Astrocyte (in vitro differentiated cells and primary cell): ENCODE results near the gene PNPO. TPM values are rescaled to one million over a fixed set of nuclear protein-coding genes. Genes with fewer than 3 reads are reported as not detected.

Source experiments
- DNase-seq: peaks from one replicate; pipeline ENCODE4 v3.0.0-alpha.2; 2010; ENCODE audit warnings: low read depth
- FAIRE-seq: peaks from 2 replicates; lab custom pipeline; 2011; peaks lifted over from hg19 to GRCh38; lab: Jason Lieb, UNC
- H2AFZ ChIP-seq: 2 replicates; pipeline ENCODE4 v1.6.0; 2012; ENCODE audit warnings: low read depth, low read length, inconsistent platforms
- H3K27ac ChIP-seq: 2 replicates; pipeline ENCODE4 v1.5.1; 2011; ENCODE audit warnings: low read depth, low read length, inconsistent platforms
- H3K27me3 ChIP-seq: 2 replicates; pipeline ENCODE4 v1.6.0; 2011; ENCODE audit warnings: low read length, inconsistent platforms; ENCODE audit not compliant: insufficient read depth
- H3K36me3 ChIP-seq: 2 replicates; pipeline ENCODE4 v1.5.1; 2011; ENCODE audit warnings: low read length, inconsistent platforms; ENCODE audit not compliant: insufficient read depth
- H3K4me1 ChIP-seq: 2 replicates; pipeline ENCODE4 v1.5.1; 2011; ENCODE audit warnings: low read length, inconsistent platforms; ENCODE audit not compliant: insufficient read depth
- H3K4me2 ChIP-seq: 2 replicates; pipeline ENCODE4 v1.6.0; 2012; ENCODE audit warnings: low read length, inconsistent platforms
- H3K4me3 ChIP-seq: 2 replicates; pipeline ENCODE4 v1.5.1; 2011; ENCODE audit warnings: low read depth, mild to moderate bottlenecking, low read length, inconsistent platforms; ENCODE audit not compliant: insufficient read depth
- H3K79me2 ChIP-seq: 2 replicates; pipeline ENCODE4 v1.6.0; 2012; ENCODE audit warnings: mild to moderate bottlenecking, low read length, inconsistent platforms; ENCODE audit not compliant: insufficient read depth
- H3K9ac ChIP-seq: 2 replicates; pipeline ENCODE4 v1.6.0; 2012; ENCODE audit warnings: mild to moderate bottlenecking, low read length, inconsistent platforms
- H3K9me3 ChIP-seq: 2 replicates; pipeline ENCODE4 v1.5.1; 2012; ENCODE audit warnings: low read depth, mild to moderate bottlenecking, low read length, inconsistent platforms; ENCODE audit not compliant: insufficient read depth
- H4K20me1 ChIP-seq: 2 replicates; pipeline ENCODE4 v1.6.0; 2012; ENCODE audit warnings: low read length, inconsistent platforms; ENCODE audit not compliant: insufficient read depth
- H3K27ac Mint-ChIP-seq: one replicate; pipeline ENCODE4 v1.8.0; 2021; ENCODE audit warnings: mild to moderate bottlenecking, mixed read lengths; ENCODE audit not compliant: unreplicated experiment
- H3K27me3 Mint-ChIP-seq: one replicate; pipeline ENCODE4 v1.8.0; 2021; ENCODE audit warnings: low read depth, mixed read lengths; ENCODE audit not compliant: unreplicated experiment
- H3K36me3 Mint-ChIP-seq: one replicate; pipeline ENCODE4 v1.8.0; 2021; ENCODE audit warnings: low read depth, mixed read lengths; ENCODE audit not compliant: unreplicated experiment
- H3K4me1 Mint-ChIP-seq: one replicate; pipeline ENCODE4 v1.8.0; 2021; ENCODE audit warnings: low read depth, mixed read lengths; ENCODE audit not compliant: unreplicated experiment
- H3K4me3 Mint-ChIP-seq: one replicate; pipeline ENCODE4 v1.8.0; 2021; ENCODE audit warnings: mild to moderate bottlenecking, moderate library complexity, mixed read lengths; ENCODE audit not compliant: unreplicated experiment
- H3K9me3 Mint-ChIP-seq: one replicate; pipeline ENCODE4 v1.8.0; 2021; ENCODE audit warnings: mild to moderate bottlenecking, mixed read lengths; ENCODE audit not compliant: unreplicated experiment
- EZH2 ChIP-seq: IDR thresholded peaks from 2 replicates; pipeline ENCODE4 v1.6.1; 2012; ENCODE audit warnings: mild to moderate bottlenecking, low read length, inconsistent platforms; ENCODE audit not compliant: insufficient read depth
- total RNA-seq: library from RNA; stranded (reverse); gene quantifications from 2 replicates; pipeline ENCODE4 v1.2.1, GENCODE V29; 2021
- TF ChIP-seq, protein P1 (sequence below): IDR thresholded peaks from 2 replicates; pipeline ENCODE4 v1.5.1; 2011; ENCODE audit warnings: low read depth, mild to moderate bottlenecking, inconsistent platforms, low read length, moderate library complexity; ENCODE audit not compliant: insufficient read depth

The PNPO gene
- total RNA-seq, 1 donor from 2014 or later: 12.0 TPM

DNA sequence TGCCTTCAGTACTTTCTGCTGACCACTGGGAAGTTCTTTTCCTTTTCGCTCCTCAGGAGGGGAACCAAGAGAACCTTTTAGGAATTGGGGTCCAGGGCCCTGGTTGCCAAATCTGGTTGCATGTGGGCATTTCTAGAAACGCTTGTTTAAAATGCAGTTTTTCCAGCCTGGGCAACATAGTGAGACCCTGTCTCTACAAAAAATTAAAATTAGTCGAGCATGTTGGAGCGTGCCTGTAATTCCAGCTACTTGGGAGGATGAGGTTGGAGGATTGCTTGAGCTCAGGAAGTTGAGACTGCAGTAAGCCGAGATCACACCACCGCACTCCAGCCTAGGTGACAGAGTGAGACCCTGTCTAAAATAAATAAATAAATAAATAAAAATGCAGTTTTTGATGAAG, 1.2 kb downstream of the PNPO start:
- peak overlapping the region; percentile 81 for H3K9ac ChIP-seq
- no peaks in the 10 kb centered on the region for H3K9me3 Mint-ChIP-seq

DNA sequence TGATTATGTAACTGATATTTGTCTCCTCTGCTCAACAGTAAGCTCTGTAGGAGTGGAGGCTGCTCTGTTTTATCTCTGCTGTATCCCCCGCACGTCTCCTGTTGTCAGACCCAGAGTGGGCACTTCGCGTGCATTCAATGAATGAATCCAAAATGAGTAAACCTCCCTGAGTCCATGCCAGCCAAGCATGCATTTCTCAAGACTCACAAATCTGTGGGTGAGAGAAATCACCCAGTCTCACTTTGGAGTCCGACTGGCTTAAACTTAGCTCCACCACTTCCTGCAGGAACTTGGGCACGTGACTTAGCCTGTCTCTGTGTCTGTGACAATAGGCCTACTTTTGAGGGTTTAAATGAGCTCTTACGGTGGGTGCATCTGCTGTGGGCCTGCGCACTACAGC, 3.7 kb downstream of the PNPO start:
- H3K27ac Mint-ChIP-seq: no peak overlapping the region
- no peak for FAIRE-seq

More for the DNA sequence above, 1.2 kb downstream of the PNPO start:
- peaks cover 6% of the 10 kb centered on the region for H3K79me2 ChIP-seq
- H3K36me3 ChIP-seq: no peaks in the 10 kb centered on the region
- H3K9me3 ChIP-seq: no peaks in the 10 kb centered on the region
- Mint-ChIP-seq H3K27me3 (peaks cover 10% of the 10 kb centered on the region), H3K4me1 (peaks cover 10% of the 10 kb centered on the region), H3K36me3 (peaks cover 4% of the 10 kb centered on the region), H3K27ac (no peak overlapping the region), H3K4me3 (peak overlapping the region; percentile 83)
- H3K27ac ChIP-seq: no peak overlapping the region
- H2AFZ ChIP-seq: no peak overlapping the region
- H3K4me3 ChIP-seq: peak overlapping the region; percentile 76
- no peaks in the 10 kb centered on the region for H4K20me1 ChIP-seq
- DNase-seq (no peak), FAIRE-seq (no peak)
- H3K4me2 ChIP-seq: peak overlapping the region; percentile 94
- no peaks in the 10 kb centered on the region for H3K27me3 ChIP-seq
- TF ChIP-seq EZH2: no peak
- TF ChIP-seq, protein P1, sequence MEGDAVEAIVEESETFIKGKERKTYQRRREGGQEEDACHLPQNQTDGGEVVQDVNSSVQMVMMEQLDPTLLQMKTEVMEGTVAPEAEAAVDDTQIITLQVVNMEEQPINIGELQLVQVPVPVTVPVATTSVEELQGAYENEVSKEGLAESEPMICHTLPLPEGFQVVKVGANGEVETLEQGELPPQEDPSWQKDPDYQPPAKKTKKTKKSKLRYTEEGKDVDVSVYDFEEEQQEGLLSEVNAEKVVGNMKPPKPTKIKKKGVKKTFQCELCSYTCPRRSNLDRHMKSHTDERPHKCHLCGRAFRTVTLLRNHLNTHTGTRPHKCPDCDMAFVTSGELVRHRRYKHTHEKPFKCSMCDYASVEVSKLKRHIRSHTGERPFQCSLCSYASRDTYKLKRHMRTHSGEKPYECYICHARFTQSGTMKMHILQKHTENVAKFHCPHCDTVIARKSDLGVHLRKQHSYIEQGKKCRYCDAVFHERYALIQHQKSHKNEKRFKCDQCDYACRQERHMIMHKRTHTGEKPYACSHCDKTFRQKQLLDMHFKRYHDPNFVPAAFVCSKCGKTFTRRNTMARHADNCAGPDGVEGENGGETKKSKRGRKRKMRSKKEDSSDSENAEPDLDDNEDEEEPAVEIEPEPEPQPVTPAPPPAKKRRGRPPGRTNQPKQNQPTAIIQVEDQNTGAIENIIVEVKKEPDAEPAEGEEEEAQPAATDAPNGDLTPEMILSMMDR: no peak
- peaks cover 18% of the 10 kb centered on the region for H3K4me1 ChIP-seq

More for the DNA sequence above, 3.7 kb downstream of the PNPO start:
- no peak overlapping the region for H3K4me3 Mint-ChIP-seq
- H3K27ac ChIP-seq: peak overlapping the region; percentile 39
- H3K9ac ChIP-seq: peak overlapping the region; percentile 13
- peaks cover 6% of the 10 kb centered on the region for H3K79me2 ChIP-seq
- peaks cover 15% of the 10 kb centered on the region for H3K4me1 Mint-ChIP-seq
- H3K4me2 ChIP-seq: no peak overlapping the region
- H3K27me3 ChIP-seq: no peaks in the 10 kb centered on the region
- no peaks in the 10 kb centered on the region for H3K9me3 ChIP-seq
- H3K4me3 ChIP-seq: no peak overlapping the region
- H4K20me1 ChIP-seq: no peaks in the 10 kb centered on the region
- no peaks in the 10 kb centered on the region for H3K36me3 ChIP-seq
- DNase-seq: peak; percentile 37
- H3K27me3 Mint-ChIP-seq: peaks cover 8% of the 10 kb centered on the region
- no peak overlapping the region for H2AFZ ChIP-seq
- H3K9me3 Mint-ChIP-seq: no peaks in the 10 kb centered on the region
- H3K4me1 ChIP-seq: peaks cover 27% of the 10 kb centered on the region
- peaks cover 4% of the 10 kb centered on the region for H3K36me3 Mint-ChIP-seq
- no peak for TF ChIP-seq EZH2
- TF ChIP-seq, protein P1: no peak
